ENCODE measurements around the gene KCNJ10.

DNA sequence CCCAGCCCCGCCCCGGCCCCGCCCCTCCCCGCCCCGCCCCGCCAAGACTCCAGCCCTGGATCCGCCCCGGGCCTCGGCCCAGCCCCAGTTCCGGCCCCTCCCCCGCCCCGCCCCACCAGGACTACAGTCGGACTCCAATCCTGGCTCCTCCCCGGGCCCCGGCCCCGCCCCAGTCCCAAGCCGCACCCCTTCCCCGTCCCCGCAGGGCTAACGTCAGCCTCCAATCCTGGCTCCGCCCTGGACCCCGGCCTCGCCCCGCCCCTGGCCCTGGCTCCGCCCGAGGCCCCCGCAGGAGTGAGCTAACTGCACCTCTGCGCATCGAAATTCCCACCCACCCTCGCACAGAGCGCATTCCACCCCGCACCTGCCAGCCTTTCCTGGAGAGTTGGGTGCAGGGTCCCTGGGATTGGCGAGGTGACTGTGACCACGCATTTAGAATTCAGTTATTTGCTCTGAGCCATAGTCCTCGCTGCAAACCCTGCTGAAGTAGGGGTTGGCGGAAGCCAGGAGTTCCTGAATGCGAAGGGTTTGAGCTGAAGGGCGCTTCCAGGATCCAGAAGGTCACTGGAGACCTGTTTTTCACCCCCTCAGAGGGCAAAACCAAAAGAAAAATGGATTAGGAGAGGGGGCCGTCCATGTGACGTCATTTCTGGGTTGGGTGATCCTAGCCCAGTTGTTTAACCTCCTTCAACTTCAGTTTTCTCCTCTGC, 29.0 kb upstream of the KCNJ10 start:
- TF ChIP-seq, protein P1, sequence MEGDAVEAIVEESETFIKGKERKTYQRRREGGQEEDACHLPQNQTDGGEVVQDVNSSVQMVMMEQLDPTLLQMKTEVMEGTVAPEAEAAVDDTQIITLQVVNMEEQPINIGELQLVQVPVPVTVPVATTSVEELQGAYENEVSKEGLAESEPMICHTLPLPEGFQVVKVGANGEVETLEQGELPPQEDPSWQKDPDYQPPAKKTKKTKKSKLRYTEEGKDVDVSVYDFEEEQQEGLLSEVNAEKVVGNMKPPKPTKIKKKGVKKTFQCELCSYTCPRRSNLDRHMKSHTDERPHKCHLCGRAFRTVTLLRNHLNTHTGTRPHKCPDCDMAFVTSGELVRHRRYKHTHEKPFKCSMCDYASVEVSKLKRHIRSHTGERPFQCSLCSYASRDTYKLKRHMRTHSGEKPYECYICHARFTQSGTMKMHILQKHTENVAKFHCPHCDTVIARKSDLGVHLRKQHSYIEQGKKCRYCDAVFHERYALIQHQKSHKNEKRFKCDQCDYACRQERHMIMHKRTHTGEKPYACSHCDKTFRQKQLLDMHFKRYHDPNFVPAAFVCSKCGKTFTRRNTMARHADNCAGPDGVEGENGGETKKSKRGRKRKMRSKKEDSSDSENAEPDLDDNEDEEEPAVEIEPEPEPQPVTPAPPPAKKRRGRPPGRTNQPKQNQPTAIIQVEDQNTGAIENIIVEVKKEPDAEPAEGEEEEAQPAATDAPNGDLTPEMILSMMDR (IDR thresholded peaks at IDR 0.05) = no peak
- no peak for TF ChIP-seq POLR2A (IDR thresholded peaks at IDR 0.05)
- peak; percentile 43 to 78 (median 73) for TF ChIP-seq POLR2AphosphoS5 (IDR thresholded peaks at IDR 0.05)
